NCI-H187 treated with DMSO at 0.1 percent for 48 hours (cell line): ENCODE results near the gene GARIN5A.

Experiments
- DNase-seq: peaks from one replicate; lab custom pipeline; 2025; lab: John Stamatoyannopoulos, UW

GARIN5A gene

GRCh38 chr19:50476224-50476906 lies at the start of gene GARIN5A, which contains the start of gene EMC10:
GARIN5A (minus strand) TSS chr19:50476848; CDS start chr19:50476388, 460 bp downstream.
EMC10 (plus strand) TSS chr19:50476507; CDS start chr19:50476545, 38 bp downstream.
- DNase-seq, result peak; percentile 19

GRCh38 chr19:50522881-50523280 lies 46.2 kb upstream of the GARIN5A start:
- DNase-seq, result no peak

- DNase-seq, result no peak
Observed at GRCh38 chr19:50520822-50521465, 44.3 kb upstream of the GARIN5A start.

GRCh38 chr19:50519006-50519575 lies 42.4 kb upstream of the GARIN5A start:
- no peak for DNase-seq

GRCh38 chr19:50518091-50519005 lies 41.7 kb upstream of the GARIN5A start:
- DNase-seq, result no peak

- no peak for DNase-seq
Observed at GRCh38 chr19:50517704-50518075, 41.0 kb upstream of the GARIN5A start.

- no peak for DNase-seq
Observed at GRCh38 chr19:50516964-50517703, 40.5 kb upstream of the GARIN5A start.

GRCh38 chr19:50516456-50516855 lies 39.8 kb upstream of the GARIN5A start:
- no peak for DNase-seq

GRCh38 chr19:50515168-50515561 lies 38.5 kb upstream of the GARIN5A start:
- no peak for DNase-seq

GRCh38 chr19:50514346-50515167 lies 37.9 kb upstream of the GARIN5A start:
- no peak for DNase-seq

GRCh38 chr19:50513746-50514345 lies 37.2 kb upstream of the GARIN5A start, which contains the start of gene ASPDH:
ASPDH (minus strand) TSS chr19:50513913; CDS start chr19:50513823, 90 bp downstream.
- DNase-seq, result no peak

- no peak for DNase-seq
Observed at GRCh38 chr19:50512999-50513745, 36.5 kb upstream of the GARIN5A start.

GRCh38 chr19:50512112-50512998 lies 35.7 kb upstream of the GARIN5A start:
- no peak for DNase-seq

GRCh38 chr19:50511069-50511822 lies 34.6 kb upstream of the GARIN5A start, which contains the start of gene JOSD2:
JOSD2 (minus strand) TSS chr19:50511191; CDS start chr19:50510431, 760 bp downstream.
- DNase-seq, result peak; percentile 90

- DNase-seq, result peak; percentile 48
Observed at GRCh38 chr19:50510700-50511068, 34.0 kb upstream of the GARIN5A start.

- DNase-seq, result no peak
Observed at GRCh38 chr19:50510121-50510670, 33.5 kb upstream of the GARIN5A start.

- no peak for DNase-seq
Observed at GRCh38 chr19:50509366-50509765, 32.7 kb upstream of the GARIN5A start.
